Nephron (organoid): ENCODE data around the gene CABLES1.
A peak's percentile ranks its signal among the peaks of the same experiment; 100 is the strongest.
"Not testable (repeated sequence)": the region's sequence is repeated elsewhere in the genome, so short reads cannot be mapped to it uniquely, and the experiment has no call there.

Experiments used
- H3K27ac Mint-ChIP-seq, 3 experiments: 2 replicates each; pipeline ENCODE4 v1.8.0; 2020; ENCODE audit warnings: mixed read lengths in 3 of 3, mild to moderate bottlenecking in 2 of 3, moderate library complexity in 1 of 3
- H3K27me3 Mint-ChIP-seq: 2 replicates; pipeline ENCODE4 v1.8.0; 2021; ENCODE audit warnings: low read depth, mild to moderate bottlenecking, moderate library complexity, mixed read lengths
- H3K36me3 Mint-ChIP-seq: 2 replicates; pipeline ENCODE4 v1.8.0; 2020; ENCODE audit warnings: low read depth, mixed read lengths
- H3K4me1 Mint-ChIP-seq: 2 replicates; pipeline ENCODE4 v1.8.0; 2020; ENCODE audit warnings: mixed read lengths
- H3K4me3 Mint-ChIP-seq, 3 experiments: 2 replicates each; pipeline ENCODE4 v1.8.0; 2020; ENCODE audit warnings: mild to moderate bottlenecking in 3 of 3, mixed read lengths in 3 of 3, moderate library complexity in 2 of 3
- H3K9me3 Mint-ChIP-seq: 2 replicates; pipeline ENCODE4 v1.8.0; 2020; ENCODE audit warnings: mixed read lengths
- TF ChIP-seq, protein P1 (sequence below), 3 experiments: fragments of 200-600 bp; sonication (generic); IDR thresholded peaks; one replicate each; pipeline ENCODE4 v1.5.0; 2021; ENCODE audit warnings: antibody characterized with exemption in 3 of 3; ENCODE audit not compliant: unreplicated experiment in 3 of 3

CABLES1 gene

DNA sequence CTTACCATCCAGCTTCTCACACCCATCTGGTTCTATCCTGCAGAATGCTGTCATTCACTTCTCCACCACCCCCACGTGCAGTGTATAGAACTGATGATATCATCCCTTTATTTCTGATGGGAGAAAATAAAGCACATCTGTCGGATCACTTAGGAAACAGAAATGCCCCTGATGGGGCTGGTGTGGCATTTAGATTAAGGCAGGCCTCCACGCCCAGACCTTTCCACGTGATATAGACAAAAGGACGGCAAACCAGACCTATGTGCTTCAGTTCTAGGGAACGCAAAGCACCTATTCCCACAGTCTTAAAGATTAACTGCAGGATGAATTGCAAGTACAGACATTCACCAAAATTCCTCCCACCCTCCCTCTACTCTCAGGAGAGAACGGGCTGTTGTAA is 27.6 kb upstream of the CABLES1 start:
- Mint-ChIP-seq H3K27ac (no peak overlapping the region), H3K4me1 (peaks cover 19% of the 10 kb centered on the region), H3K4me3 (no peak overlapping the region), H3K27me3 (peaks cover 4% of the 10 kb centered on the region), H3K9me3 (peaks cover 5% of the 10 kb centered on the region), H3K36me3 (no peaks in the 10 kb centered on the region)
- TF ChIP-seq, protein P1, sequence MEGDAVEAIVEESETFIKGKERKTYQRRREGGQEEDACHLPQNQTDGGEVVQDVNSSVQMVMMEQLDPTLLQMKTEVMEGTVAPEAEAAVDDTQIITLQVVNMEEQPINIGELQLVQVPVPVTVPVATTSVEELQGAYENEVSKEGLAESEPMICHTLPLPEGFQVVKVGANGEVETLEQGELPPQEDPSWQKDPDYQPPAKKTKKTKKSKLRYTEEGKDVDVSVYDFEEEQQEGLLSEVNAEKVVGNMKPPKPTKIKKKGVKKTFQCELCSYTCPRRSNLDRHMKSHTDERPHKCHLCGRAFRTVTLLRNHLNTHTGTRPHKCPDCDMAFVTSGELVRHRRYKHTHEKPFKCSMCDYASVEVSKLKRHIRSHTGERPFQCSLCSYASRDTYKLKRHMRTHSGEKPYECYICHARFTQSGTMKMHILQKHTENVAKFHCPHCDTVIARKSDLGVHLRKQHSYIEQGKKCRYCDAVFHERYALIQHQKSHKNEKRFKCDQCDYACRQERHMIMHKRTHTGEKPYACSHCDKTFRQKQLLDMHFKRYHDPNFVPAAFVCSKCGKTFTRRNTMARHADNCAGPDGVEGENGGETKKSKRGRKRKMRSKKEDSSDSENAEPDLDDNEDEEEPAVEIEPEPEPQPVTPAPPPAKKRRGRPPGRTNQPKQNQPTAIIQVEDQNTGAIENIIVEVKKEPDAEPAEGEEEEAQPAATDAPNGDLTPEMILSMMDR (IDR thresholded peaks at IDR 0.05; ENCODE audit: unreplicated experiment in 3 of 3), result no peak

DNA sequence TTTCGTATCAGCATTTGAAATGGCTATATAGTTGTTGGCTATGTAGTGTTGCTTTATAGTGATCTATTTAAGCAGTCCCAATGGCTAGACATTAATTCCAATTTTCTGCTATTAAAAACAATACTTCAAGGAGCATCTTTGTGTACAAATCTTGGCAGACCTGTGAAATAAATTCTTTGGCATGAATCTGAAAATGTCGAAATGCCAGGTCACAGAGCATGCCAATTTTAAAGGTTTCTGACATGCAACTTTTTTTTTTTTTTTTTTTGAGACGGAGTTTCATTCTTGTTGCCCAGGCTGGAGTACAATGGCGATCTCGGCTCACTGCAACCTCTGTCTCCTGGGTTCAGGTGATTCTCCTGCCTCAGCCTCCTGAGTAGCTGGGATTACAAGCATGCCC is 26.8 kb upstream of the CABLES1 start:
- H3K9me3 Mint-ChIP-seq, result peaks cover 5% of the 10 kb centered on the region
- no peak overlapping the region for H3K4me3 Mint-ChIP-seq
- H3K27ac Mint-ChIP-seq, result no peak overlapping the region
- H3K36me3 Mint-ChIP-seq, result no peaks in the 10 kb centered on the region
- peaks cover 22% of the 10 kb centered on the region for H3K4me1 Mint-ChIP-seq
- H3K27me3 Mint-ChIP-seq, result peaks cover 2% of the 10 kb centered on the region
- TF ChIP-seq, protein P1 (IDR thresholded peaks at IDR 0.05; ENCODE audit: unreplicated experiment in 3 of 3), result no peak

DNA sequence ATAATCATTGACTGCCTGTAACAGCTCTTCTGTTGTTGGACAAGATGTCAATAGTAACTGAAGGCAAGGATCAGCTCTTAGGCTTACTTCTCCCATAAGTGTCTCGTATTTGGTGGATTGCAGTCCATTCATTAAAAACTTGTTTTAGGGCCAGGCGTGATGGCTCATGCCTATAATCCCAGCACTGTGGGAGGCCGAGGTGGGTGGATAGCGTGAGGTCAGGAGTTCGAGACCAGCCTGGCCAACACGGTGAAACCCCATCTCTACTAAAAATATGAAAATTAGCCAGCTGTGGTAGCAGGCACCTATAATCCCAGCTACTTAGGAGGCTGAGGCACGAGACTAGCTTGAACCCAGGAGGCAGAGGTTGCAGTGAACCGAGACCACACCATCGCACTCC is 26.1 kb upstream of the CABLES1 start:
- not testable (repeated sequence) for H3K9me3 Mint-ChIP-seq, H3K27ac Mint-ChIP-seq, H3K36me3 Mint-ChIP-seq, H3K27me3 Mint-ChIP-seq, H3K4me3 Mint-ChIP-seq
- peaks cover 28% of the 10 kb centered on the region for H3K4me1 Mint-ChIP-seq

DNA sequence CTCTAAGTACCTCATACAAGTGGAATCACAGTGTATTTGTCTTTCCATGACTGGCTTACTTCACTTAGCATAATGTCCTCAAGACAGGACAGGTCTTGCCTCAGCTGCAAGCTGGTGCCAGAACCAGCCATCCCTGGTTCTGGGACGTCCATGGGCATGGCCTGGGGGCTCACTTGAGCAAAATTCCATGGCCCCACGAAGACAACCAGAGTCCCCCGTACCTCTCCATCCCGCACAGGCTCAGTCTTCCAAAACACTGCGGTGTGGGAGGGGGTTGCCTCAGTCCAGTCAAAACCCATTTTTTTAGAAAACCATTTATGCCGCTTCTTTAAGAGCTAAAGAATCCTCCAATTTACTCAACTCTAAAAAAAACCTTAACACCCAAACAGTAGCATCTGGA is 21.7 kb upstream of the CABLES1 start:
- TF ChIP-seq, protein P1 (IDR thresholded peaks at IDR 0.05; ENCODE audit: unreplicated experiment in 3 of 3), result no peak
- H3K4me1 Mint-ChIP-seq, result peaks cover 25% of the 10 kb centered on the region
- no peak overlapping the region for H3K4me3 Mint-ChIP-seq
- H3K27ac Mint-ChIP-seq, result peak overlapping the region; percentile 70 to 75 (median 74)
- H3K27me3 Mint-ChIP-seq, result peaks cover 9% of the 10 kb centered on the region
- H3K9me3 Mint-ChIP-seq, result peaks cover 5% of the 10 kb centered on the region
- H3K36me3 Mint-ChIP-seq, result no peaks in the 10 kb centered on the region

DNA sequence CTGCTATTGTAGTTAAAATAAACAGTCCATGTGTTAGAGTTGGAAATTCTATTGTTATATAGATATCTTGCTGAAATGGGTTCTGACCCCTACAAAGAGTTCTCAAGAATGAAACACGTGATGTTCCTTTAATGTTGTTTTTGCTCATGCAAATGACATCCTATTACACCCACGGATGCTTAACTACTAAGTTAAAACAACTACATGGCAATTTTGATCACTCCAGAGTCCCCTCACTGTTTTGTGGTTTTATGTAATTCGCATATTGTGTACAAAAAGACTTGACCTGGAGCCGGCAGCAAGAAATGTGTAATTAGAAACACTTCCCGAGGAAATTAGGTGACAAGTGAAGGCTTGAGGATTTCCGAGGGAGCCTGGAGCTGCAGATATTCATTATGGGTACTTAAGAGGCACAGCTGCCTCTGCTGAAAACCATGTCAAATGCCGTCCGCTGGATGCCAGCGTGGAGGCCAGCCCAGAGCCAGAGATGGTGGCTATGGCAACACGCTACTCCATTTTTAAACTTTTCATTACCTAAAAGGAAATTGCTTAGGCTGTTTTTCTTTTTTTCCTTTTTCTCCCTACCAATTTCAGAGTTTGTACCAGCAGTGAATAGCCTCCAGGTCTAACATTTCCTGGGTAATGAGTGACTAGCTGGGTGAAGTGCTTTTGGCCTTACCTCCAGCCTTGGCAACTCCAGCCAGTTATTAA is 21.0 kb upstream of the CABLES1 start:
- H3K9me3 Mint-ChIP-seq, result peaks cover 5% of the 10 kb centered on the region
- TF ChIP-seq, protein P1 (IDR thresholded peaks at IDR 0.05; ENCODE audit: unreplicated experiment in 3 of 3), result no peak
- H3K4me3 Mint-ChIP-seq, result peak overlapping the region in 1 of 3 experiments; percentile 13
- H3K4me1 Mint-ChIP-seq, result peaks cover 25% of the 10 kb centered on the region
- H3K27ac Mint-ChIP-seq, result peak overlapping the region; percentile 70 to 80 (median 74)
- peaks cover 9% of the 10 kb centered on the region for H3K27me3 Mint-ChIP-seq
- no peaks in the 10 kb centered on the region for H3K36me3 Mint-ChIP-seq

DNA sequence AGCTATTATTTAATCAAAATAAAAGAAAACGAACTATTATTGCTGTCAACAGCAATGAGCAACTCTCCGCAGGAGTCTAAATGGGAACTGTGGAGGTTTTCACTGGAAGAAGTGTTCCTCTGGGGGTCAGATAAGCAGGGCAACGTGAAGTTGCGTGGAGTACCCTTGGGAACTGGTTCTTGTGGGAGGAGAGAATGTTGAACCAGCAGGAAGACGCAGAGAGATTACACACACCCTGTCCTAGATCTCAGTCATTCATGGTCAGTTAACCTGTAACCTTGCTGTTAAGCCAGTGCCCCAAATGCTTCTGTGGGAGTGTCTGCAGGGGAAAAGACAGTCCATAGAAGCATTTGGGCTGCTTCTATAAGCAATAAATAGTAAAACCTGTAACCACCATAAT is 20.4 kb upstream of the CABLES1 start:
- Mint-ChIP-seq H3K4me3 (peak overlapping the region in 1 of 3 experiments; percentile 13), H3K9me3 (peaks cover 5% of the 10 kb centered on the region), H3K27me3 (peaks cover 9% of the 10 kb centered on the region), H3K36me3 (no peaks in the 10 kb centered on the region), H3K4me1 (peaks cover 25% of the 10 kb centered on the region), H3K27ac (peak overlapping the region; percentile 70 to 80 (median 74))
- TF ChIP-seq, protein P1 (IDR thresholded peaks at IDR 0.05; ENCODE audit: unreplicated experiment in 3 of 3), result no peak
